HepG2 (cell line): ENCODE data around the gene C1orf87. TPM values are rescaled to one million over a fixed set of nuclear protein-coding genes. Genes with fewer than 3 reads are reported as not detected.

Experiments used
- ATAC-seq: fragments of 200-7000 bp; cut with Tn5 transposase; 3 replicates; pipeline ENCODE4 v1.9.1; 2020; ENCODE audit warnings: mild to moderate bottlenecking, moderate library complexity
- BruUV-seq: library from RNA; stranded (reverse); fragments of 400-500 nt; replicated peaks from 2 replicates; lab custom pipeline; 2021; lab: Mats Ljungman, UMichigan
- CTCF ChIA-PET: fragments of 300-600 bp; formaldehyde crosslinking; extraction: SDS; loops from one replicate; lab custom pipeline; 2021; ENCODE audit warnings: low total read pairs, inconsistent platforms, low intra/inter-chr PET ratio; lab: Yijun Ruan, JAX
- POLR2A ChIA-PET: fragments of 350-600 bp; sonication (Branson Sonifier 250); formaldehyde crosslinking; loops from one replicate; lab custom pipeline; 2020; ENCODE audit warnings: antibody characterized with exemption, inconsistent platforms; lab: Yijun Ruan, JAX
- DNase-seq: peaks from one replicate; pipeline ENCODE4 v3.0.0-alpha.2; 2015; ENCODE audit warnings: low spot score
- FAIRE-seq: peaks from 3 replicates; lab custom pipeline; 2011; peaks lifted over from hg19 to GRCh38; lab: Jason Lieb, UNC
- H2AFZ ChIP-seq: one replicate; pipeline ENCODE4 v1.6.1; 2011; ENCODE audit warnings: low read length, inconsistent platforms
- H3K27ac ChIP-seq: fragments of 300-600 bp; 3 replicates; pipeline ENCODE4 v1.8.0; 2011; ENCODE audit warnings: mixed run types, mild to moderate bottlenecking, mixed read lengths, low read length, inconsistent platforms; ENCODE audit not compliant: insufficient read depth; ENCODE audit errors: extremely low read length
- H3K27me3 ChIP-seq, 2 experiments: fragments of 200-600 bp in 1 of 2; 2 replicates in 1 of 2; 3 replicates in 1 of 2; pipeline versions ENCODE4 v1.6.0 to v1.8.0; 2011; ENCODE audit warnings: low read length in 2 of 2, mild to moderate bottlenecking in 2 of 2, moderate library complexity in 2 of 2, inconsistent platforms in 1 of 2; ENCODE audit not compliant: insufficient read depth in 2 of 2, control insufficient read depth in 1 of 2
- H3K36me3 ChIP-seq, 2 experiments: fragments of 200-600 bp in 1 of 2; replicated peaks in 1 of 2; 2 replicates in 1 of 2; 3 replicates in 1 of 2; pipeline versions ENCODE4 v1.5.1 to v1.8.0; 2011; ENCODE audit warnings: low read length in 2 of 2, inconsistent platforms in 1 of 2; ENCODE audit not compliant: insufficient read depth in 2 of 2, control insufficient read depth in 1 of 2
- H3K4me1 ChIP-seq: 2 replicates; pipeline ENCODE4 v1.5.1; 2012; ENCODE audit warnings: low read length, inconsistent platforms; ENCODE audit not compliant: insufficient read depth
- H3K4me2 ChIP-seq: 2 replicates; pipeline ENCODE4 v1.6.0; 2011; ENCODE audit warnings: low read depth, low read length, inconsistent platforms
- H3K4me3 ChIP-seq, 3 experiments: fragments of 200-600 bp in 1 of 3; sonication (generic), shearing (Covaris generic) in 1 of 3; replicated peaks in 1 of 3; 2 replicates each; pipeline ENCODE4 v1.5.1; 2011 to 2016; ENCODE audit warnings: low read length in 3 of 3, inconsistent platforms in 2 of 3, low read depth in 2 of 3, mild to moderate bottlenecking in 2 of 3, control low read depth in 1 of 3, mixed read lengths in 1 of 3; ENCODE audit not compliant: insufficient read depth in 1 of 3
- H3K79me2 ChIP-seq: one replicate; pipeline ENCODE4 v1.6.1; 2011; ENCODE audit warnings: low read length, inconsistent platforms; ENCODE audit not compliant: insufficient read depth
- H3K9ac ChIP-seq: 2 replicates; pipeline ENCODE4 v1.6.0; 2011; ENCODE audit warnings: mild to moderate bottlenecking, low read depth, low read length, inconsistent platforms; ENCODE audit not compliant: insufficient read depth
- H3K9me3 ChIP-seq: 2 replicates; pipeline ENCODE4 v1.5.1; 2012; ENCODE audit warnings: mild to moderate bottlenecking, low read length
- H4K20me1 ChIP-seq: 2 replicates; pipeline ENCODE4 v1.6.0; 2011; ENCODE audit warnings: inconsistent platforms, mild to moderate bottlenecking, low read length, moderate library complexity; ENCODE audit not compliant: insufficient read depth
- ASH2L ChIP-seq: fragments of 300-600, 200-600 bp; sonication (generic); IDR thresholded peaks from 2 replicates; pipeline ENCODE4 v1.7.0; 2017; ENCODE audit warnings: low read depth, mild to moderate bottlenecking, moderate library complexity, mixed read lengths, low read length; ENCODE audit not compliant: insufficient read length
- HOXA7 ChIP-seq: sonication (generic); formaldehyde crosslinking; IDR thresholded peaks from 2 replicates; pipeline ENCODE4 v1.8.1; 2022; ENCODE audit warnings: mild to moderate bottlenecking, missing genetic modification reagents, moderate library complexity
- MNT ChIP-seq: fragments of 450-650 bp; IDR thresholded peaks from 2 replicates; pipeline ENCODE4 v1.6.1; 2016
- NR1H2 ChIP-seq: sonication (generic); formaldehyde crosslinking; IDR thresholded peaks from 2 replicates; pipeline ENCODE4 v1.8.1; 2022; ENCODE audit warnings: low read depth, missing genetic modification reagents, borderline replicate concordance
- RAD21 ChIP-seq: fragments of 450-650 bp; formaldehyde crosslinking; IDR thresholded peaks from 2 replicates; pipeline ENCODE4 v1.5.0; 2020; ENCODE audit warnings: mild to moderate bottlenecking
- SIN3A ChIP-seq: IDR thresholded peaks from 2 replicates; pipeline ENCODE4 v1.6.1; 2011; ENCODE audit warnings: low read depth, mild to moderate bottlenecking, control low read depth, low read length, borderline replicate concordance
- SMAD9 ChIP-seq: sonication (generic); formaldehyde crosslinking; IDR thresholded peaks from 2 replicates; pipeline ENCODE4 v1.5.1; 2020; ENCODE audit warnings: mild to moderate bottlenecking, missing genetic modification reagents
- TOE1 ChIP-seq: sonication (generic); formaldehyde crosslinking; IDR thresholded peaks from 2 replicates; pipeline ENCODE4 v1.4.0; 2020; ENCODE audit warnings: mild to moderate bottlenecking, missing genetic modification reagents
- ZMAT3 ChIP-seq: sonication (generic); formaldehyde crosslinking; conservative IDR thresholded peaks from 2 replicates; pipeline ENCODE4 v1.7.0; 2021; ENCODE audit warnings: missing genetic modification reagents
- ZNF3 ChIP-seq: IDR thresholded peaks from 2 replicates; pipeline ENCODE4 v1.7.0; 2017; ENCODE audit warnings: inconsistent platforms
- ZNF567 ChIP-seq: sonication (generic); formaldehyde crosslinking; IDR thresholded peaks from 2 replicates; pipeline ENCODE4 v1.8.1; 2023; ENCODE audit warnings: mild to moderate bottlenecking, missing genetic modification reagents, borderline replicate concordance
- ZNF607 ChIP-seq: sonication (generic); formaldehyde crosslinking; IDR thresholded peaks from 2 replicates; pipeline ENCODE4 v1.5.1; 2020; ENCODE audit warnings: missing genetic modification reagents, mild to moderate bottlenecking, borderline replicate concordance
- WGBS: methylation state at CpG from one replicate; pipeline ENCODE4 v1.1.6; 2017; ENCODE audit warnings: low lambda C conversion rate; 5-methylcytosine and 5-hydroxymethylcytosine counted together
- in situ Hi-C: cut with HindIII; loops from 2 replicates; pipeline ENCODE4 v1.10.0; 2017; ENCODE audit warnings: low pct_unique_long_range_greater_than_20kb; ENCODE audit not compliant: extremely low pct_ligation_motif_present
- intact Hi-C: fragments of 100-400 bp; cut with micrococcal nuclease; formaldehyde crosslinking; loops from one replicate; pipeline ENCODE4 v1.10.0; 2022; ENCODE audit not compliant: unreplicated experiment
- polyA plus RNA-seq, 8 experiments: library from polyadenylated mRNA; depleted of rRNA in 3 of 8; stranded (reverse) in 7 of 8; unstranded in 1 of 8; fragments of >200 nt; fragmentation: Illumina TruSeq in 4 of 8; extraction: Trizol in 4 of 8; gene quantifications; 2 replicates each; pipeline versions ENCODE4 v1.2.1 to v1.2.3, GENCODE V29; 2011 to 2016; ENCODE audit warnings: low read depth in 4 of 8, missing spikeins in 1 of 8, mixed read lengths in 1 of 8; ENCODE audit not compliant: insufficient read depth in 1 of 8
- total RNA-seq, 5 experiments: library from RNA; depleted of rRNA; stranded (reverse); fragments of >200 nt; fragmentation: Illumina TruSeq; extraction: Trizol; gene quantifications; 2 replicates each; pipeline ENCODE4 v1.2.3, GENCODE V29; 2016; ENCODE audit warnings: low read depth in 1 of 5
- TF ChIP-seq, protein P1 (sequence below): sonication (generic); formaldehyde crosslinking; IDR thresholded peaks from 2 replicates; pipeline ENCODE4 v1.4.0; 2020; ENCODE audit warnings: missing genetic modification reagents, borderline replicate concordance
- TF ChIP-seq, protein P2 (sequence below): conservative IDR thresholded peaks from 2 replicates; pipeline ENCODE4 v1.6.1; 2018; ENCODE audit warnings: missing genetic modification reagents

The C1orf87 gene
- total and polyA plus RNA-seq, 2 of the 13 experiments (the other 11 are each of a cell fraction or from before 2014, with no cell fraction given), result not detected

DNA sequence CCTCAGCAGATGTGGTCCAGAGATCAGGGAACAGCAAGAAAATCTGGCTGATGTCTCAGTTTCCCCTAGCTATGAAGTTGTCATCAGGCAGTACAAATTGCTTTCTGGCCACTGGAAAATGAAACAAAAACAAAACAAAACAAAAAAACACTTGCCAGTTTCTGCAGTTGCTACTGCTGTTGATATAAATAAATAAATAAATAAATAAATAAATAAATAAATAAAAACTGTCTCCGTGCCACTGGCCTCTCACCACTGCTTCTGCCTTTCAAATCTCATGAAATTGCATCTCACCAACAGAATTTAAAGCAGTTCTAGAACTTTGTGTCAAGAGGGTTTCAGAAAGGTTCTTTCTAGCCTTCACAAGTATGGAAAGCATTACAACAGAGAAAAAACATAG, 62.9 kb downstream of the C1orf87 start (continued):
- TF ChIP-seq, protein P1, sequence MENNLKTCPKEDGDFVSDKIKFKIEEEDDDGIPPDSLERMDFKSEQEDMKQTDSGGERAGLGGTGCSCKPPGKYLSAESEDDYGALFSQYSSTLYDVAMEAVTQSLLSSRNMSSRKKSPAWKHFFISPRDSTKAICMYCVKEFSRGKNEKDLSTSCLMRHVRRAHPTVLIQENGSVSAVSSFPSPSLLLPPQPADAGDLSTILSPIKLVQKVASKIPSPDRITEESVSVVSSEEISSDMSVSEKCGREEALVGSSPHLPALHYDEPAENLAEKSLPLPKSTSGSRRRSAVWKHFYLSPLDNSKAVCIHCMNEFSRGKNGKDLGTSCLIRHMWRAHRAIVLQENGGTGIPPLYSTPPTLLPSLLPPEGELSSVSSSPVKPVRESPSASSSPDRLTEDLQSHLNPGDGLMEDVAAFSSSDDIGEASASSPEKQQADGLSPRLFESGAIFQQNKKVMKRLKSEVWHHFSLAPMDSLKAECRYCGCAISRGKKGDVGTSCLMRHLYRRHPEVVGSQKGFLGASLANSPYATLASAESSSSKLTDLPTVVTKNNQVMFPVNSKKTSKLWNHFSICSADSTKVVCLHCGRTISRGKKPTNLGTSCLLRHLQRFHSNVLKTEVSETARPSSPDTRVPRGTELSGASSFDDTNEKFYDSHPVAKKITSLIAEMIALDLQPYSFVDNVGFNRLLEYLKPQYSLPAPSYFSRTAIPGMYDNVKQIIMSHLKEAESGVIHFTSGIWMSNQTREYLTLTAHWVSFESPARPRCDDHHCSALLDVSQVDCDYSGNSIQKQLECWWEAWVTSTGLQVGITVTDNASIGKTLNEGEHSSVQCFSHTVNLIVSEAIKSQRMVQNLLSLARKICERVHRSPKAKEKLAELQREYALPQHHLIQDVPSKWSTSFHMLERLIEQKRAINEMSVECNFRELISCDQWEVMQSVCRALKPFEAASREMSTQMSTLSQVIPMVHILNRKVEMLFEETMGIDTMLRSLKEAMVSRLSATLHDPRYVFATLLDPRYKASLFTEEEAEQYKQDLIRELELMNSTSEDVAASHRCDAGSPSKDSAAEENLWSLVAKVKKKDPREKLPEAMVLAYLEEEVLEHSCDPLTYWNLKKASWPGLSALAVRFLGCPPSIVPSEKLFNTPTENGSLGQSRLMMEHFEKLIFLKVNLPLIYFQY (CRISPR knock-in tag), result no peak
- TF ChIP-seq RAD21, result no peak
- no peak for TF ChIP-seq ZNF3
- no peak for TF ChIP-seq SIN3A
- TF ChIP-seq ZNF567 (CRISPR knock-in tag), result no peak
- TF ChIP-seq SMAD9 (CRISPR knock-in tag), result no peak
- no peak for TF ChIP-seq HOXA7 (CRISPR knock-in tag)
- TF ChIP-seq ASH2L, result no peak

GRCh38 chr1:60008500-60008899, 65.1 kb downstream of the C1orf87 start:
- no peak for ATAC-seq
- no TSS peak for BruUV-seq

More at GRCh38 chr1:60008500-60008899, 65.1 kb downstream of the C1orf87 start:
- ChIA-PET CTCF (no interaction called here), POLR2A (no interaction called here)
- DNase-seq (no peak), FAIRE-seq (no peak)
- H3K27ac ChIP-seq, result no peak overlapping the region
- no peak overlapping the region for H3K4me3 ChIP-seq
- no peak overlapping the region for H3K4me2 ChIP-seq
- H4K20me1 ChIP-seq, result no peaks in the 10 kb centered on the region
- no peaks in the 10 kb centered on the region for H3K36me3 ChIP-seq
- no peaks in the 10 kb centered on the region for H3K79me2 ChIP-seq
- no peaks in the 10 kb centered on the region for H3K27me3 ChIP-seq
- 0% methylated on average over 4 of the region's 4 CpGs for WGBS
- intact Hi-C loops, result no loop called here
- in situ Hi-C loops, result no loop called here
- no peak overlapping the region for H2AFZ ChIP-seq
- TF ChIP-seq NR1H2 (CRISPR knock-in tag), result no peak
- TF ChIP-seq MNT, result peak; percentile 98
- no peak for TF ChIP-seq TOE1 (CRISPR knock-in tag)
- TF ChIP-seq, protein P2, sequence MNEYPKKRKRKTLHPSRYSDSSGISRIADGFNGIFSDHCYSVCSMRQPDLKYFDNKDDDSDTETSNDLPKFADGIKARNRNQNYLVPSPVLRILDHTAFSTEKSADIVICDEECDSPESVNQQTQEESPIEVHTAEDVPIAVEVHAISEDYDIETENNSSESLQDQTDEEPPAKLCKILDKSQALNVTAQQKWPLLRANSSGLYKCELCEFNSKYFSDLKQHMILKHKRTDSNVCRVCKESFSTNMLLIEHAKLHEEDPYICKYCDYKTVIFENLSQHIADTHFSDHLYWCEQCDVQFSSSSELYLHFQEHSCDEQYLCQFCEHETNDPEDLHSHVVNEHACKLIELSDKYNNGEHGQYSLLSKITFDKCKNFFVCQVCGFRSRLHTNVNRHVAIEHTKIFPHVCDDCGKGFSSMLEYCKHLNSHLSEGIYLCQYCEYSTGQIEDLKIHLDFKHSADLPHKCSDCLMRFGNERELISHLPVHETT (CRISPR knock-in tag), result no peak
- no peak for TF ChIP-seq ZNF607 (CRISPR knock-in tag)
- no peak for TF ChIP-seq ZMAT3 (CRISPR knock-in tag)
- H3K9ac ChIP-seq, result no peak overlapping the region
- no peaks in the 10 kb centered on the region for H3K9me3 ChIP-seq
- no peaks in the 10 kb centered on the region for H3K4me1 ChIP-seq
